Upper lobe of left lung (tissue), 6 donors: ENCODE data around the gene SUSD3. TPM values are rescaled to one million over a fixed set of nuclear protein-coding genes. Genes with fewer than 3 reads are reported as not detected.

Source experiments
- ATAC-seq, 2 donors: fragments of 200-7000 bp; cut with Tn5 transposase; one replicate each; pipeline ENCODE4 v1.9.1; 2022; ENCODE audit warnings: mild to moderate bottlenecking in 2 of 2, moderate library complexity in 2 of 2; ENCODE audit not compliant: low FRiP score in 2 of 2
- DNase-seq, 2 donors: peaks; one replicate each; pipeline ENCODE4 v3.0.0-alpha.2; 2019 to 2020
- H3K27ac ChIP-seq, 4 donors: fragments of 200-600 bp; sonication (generic); one replicate each; pipeline ENCODE4 v1.5.1; 2016 to 2019
- H3K27me3 ChIP-seq, 4 donors: fragments of 200-600 bp; sonication (generic); one replicate each; pipeline ENCODE4 v1.5.1; 2017 to 2019
- H3K36me3 ChIP-seq, 4 donors: fragments of 200-600 bp; sonication (generic); one replicate each; pipeline ENCODE4 v1.5.1; 2016 to 2019
- H3K4me1 ChIP-seq, 4 donors: fragments of 200-600 bp; sonication (generic); one replicate each; pipeline ENCODE4 v1.5.1; 2018 to 2019
- H3K4me3 ChIP-seq, 4 donors: fragments of 200-600 bp; sonication (generic); one replicate each; pipeline ENCODE4 v1.5.1; 2017 to 2019; ENCODE audit warnings: mild to moderate bottlenecking in 2 of 4, moderate library complexity in 1 of 4
- H3K9me3 ChIP-seq, 4 donors: fragments of 200-600 bp; sonication (generic); one replicate each; pipeline ENCODE4 v1.5.1; 2018 to 2019
- CTCF ChIP-seq, 6 experiments: fragments of 450-650 bp in 4 of 6; fragments of 200-600 bp in 2 of 6; sonication (generic) in 2 of 6; IDR thresholded peaks; one replicate each; pipeline ENCODE4 v1.5.1; 2016 to 2019; ENCODE audit warnings: antibody characterized with exemption in 6 of 6
- EP300 ChIP-seq, 4 donors: sonication (generic); formaldehyde crosslinking; IDR thresholded peaks; one replicate each; pipeline ENCODE4 v1.5.1; 2017; ENCODE audit warnings: antibody characterized with exemption in 4 of 4, control low read depth in 2 of 4
- POLR2A ChIP-seq, 4 donors: fragments of 450-650 bp; IDR thresholded peaks; one replicate each; pipeline ENCODE4 v1.5.1; 2016 to 2017; ENCODE audit warnings: antibody characterized with exemption in 4 of 4, mild to moderate bottlenecking in 2 of 4
- POLR2AphosphoS5 ChIP-seq, 2 donors: sonication (generic); formaldehyde crosslinking; IDR thresholded peaks; one replicate each; pipeline ENCODE4 v1.5.1; 2017; ENCODE audit warnings: antibody characterized with exemption in 2 of 2
- WGBS, 2 donors: methylation state at CpG; one replicate each; pipeline ENCODE4 v1.1.5; 2017 to 2018; 5-methylcytosine and 5-hydroxymethylcytosine counted together
- total RNA-seq, 6 donors: library from RNA; depleted of rRNA in 4 of 6; stranded (reverse); fragments of >200 nt in 4 of 6; gene quantifications; one replicate each; pipeline versions ENCODE4 v1.1.0 to v1.2.1, GENCODE V29; 2016 to 2021
- donor health status: DM: no; HTN: no; CAD: no; lungs with moderate emphysema.
- donor health status: DM: no; HTN: yes; CAD: no; lungs with severe emphysema.

The SUSD3 gene
- total RNA-seq, 6 donors from 2014 or later: 3.9 to 17.8 (median 5.2) TPM

- Histone ChIP-seq H3K4me1 (peaks cover 20 to 28% (median 26%) of the 10 kb centered on the region in 4 donors), H3K27ac (no peak overlapping the region), H3K36me3 (no peaks in the 10 kb centered on the region), H3K4me3 (no peak overlapping the region), H3K9me3 (peaks cover 0 to 9% (median 0%) of the 10 kb centered on the region in 4 donors), H3K27me3 (no peaks in the 10 kb centered on the region)
- TF ChIP-seq CTCF (IDR thresholded peaks at IDR 0.05): no peak
- TF ChIP-seq EP300 (IDR thresholded peaks at IDR 0.05): no peak
- TF ChIP-seq POLR2A (IDR thresholded peaks at IDR 0.05): no peak
- no peak for TF ChIP-seq POLR2AphosphoS5 (IDR thresholded peaks at IDR 0.05)
- whole genome bisulfite sequencing, 2 donors: 67 to 100% methylated on average over 3 of the region's 3 CpGs
- DNase-seq: peak in 1 of 2 donors; percentile 21
- no peak for ATAC-seq
Observed at GRCh38 chr9:93091453-93092081, 33.1 kb downstream of the SUSD3 start.

GRCh38 chr9:93092251-93092991, 33.9 kb downstream of the SUSD3 start:
- peak overlapping the region in 1 of 4 donors; percentile 98 for H3K27ac ChIP-seq
- WGBS, 2 donors: 86 to 93% methylated on average over 7 of the region's 7 CpGs
- no peak for ATAC-seq
- peaks cover 27 to 36% (median 34%) of the 10 kb centered on the region in 4 donors for H3K4me1 ChIP-seq
- no peak overlapping the region for H3K4me3 ChIP-seq
- peak in 1 of 2 donors; percentile 15 for DNase-seq
- no peaks in the 10 kb centered on the region for H3K27me3 ChIP-seq
- peaks cover 0 to 9% (median 0%) of the 10 kb centered on the region in 4 donors for H3K9me3 ChIP-seq
- TF ChIP-seq CTCF (IDR thresholded peaks at IDR 0.05): no peak
- no peak for TF ChIP-seq EP300 (IDR thresholded peaks at IDR 0.05)
- no peak for TF ChIP-seq POLR2AphosphoS5 (IDR thresholded peaks at IDR 0.05)
- TF ChIP-seq POLR2A (IDR thresholded peaks at IDR 0.05): no peak
- H3K36me3 ChIP-seq: no peaks in the 10 kb centered on the region

GRCh38 chr9:93093127-93093876, 34.8 kb downstream of the SUSD3 start:
- Histone ChIP-seq H3K27me3 (no peaks in the 10 kb centered on the region), H3K4me3 (no peak overlapping the region), H3K27ac (peak overlapping the region; percentile 7 to 98 (median 96)), H3K9me3 (peaks cover 0 to 9% (median 0%) of the 10 kb centered on the region in 4 donors), H3K36me3 (no peaks in the 10 kb centered on the region), H3K4me1 (peaks cover 36 to 44% (median 43%) of the 10 kb centered on the region in 4 donors)
- TF ChIP-seq CTCF (IDR thresholded peaks at IDR 0.05) (no peak), EP300 (IDR thresholded peaks at IDR 0.05) (no peak), POLR2A (IDR thresholded peaks at IDR 0.05) (no peak), POLR2AphosphoS5 (IDR thresholded peaks at IDR 0.05) (no peak)
- peak in 1 of 2 donors; percentile 28 for DNase-seq
- WGBS, 2 donors: 26 to 45% methylated on average over 10 to 11 of the region's 11 CpGs
- ATAC-seq: no peak

- H3K27ac ChIP-seq: peak overlapping the region; percentile 89 to 98 (median 96)
- H3K9me3 ChIP-seq: peaks cover 0 to 9% (median 0%) of the 10 kb centered on the region in 4 donors
- peak in 1 of 2 donors; percentile 21 for DNase-seq
- H3K27me3 ChIP-seq: no peaks in the 10 kb centered on the region
- no peak overlapping the region for H3K4me3 ChIP-seq
- 75 to 76% methylated on average over 6 of the region's 7 CpGs for WGBS, 2 donors
- TF ChIP-seq POLR2AphosphoS5 (IDR thresholded peaks at IDR 0.05): no peak
- no peak for TF ChIP-seq EP300 (IDR thresholded peaks at IDR 0.05)
- peaks cover 44 to 52% (median 51%) of the 10 kb centered on the region in 4 donors for H3K4me1 ChIP-seq
- ATAC-seq: no peak
- no peaks in the 10 kb centered on the region for H3K36me3 ChIP-seq
Observed at GRCh38 chr9:93093877-93094657, 35.6 kb downstream of the SUSD3 start.
